ENCODE data around the gene DCBLD1. TPM values are rescaled to one million over a fixed set of nuclear protein-coding genes. Genes with fewer than 3 reads are reported as not detected.

Gene DCBLD1
- total RNA-seq, 4 donors from 2014 or later, result 13.5 to 25.9 (median 21.2) TPM

- intact Hi-C loops (cut with DNase I), result no loop called here
- TF ChIP-seq POLR2A (IDR thresholded peaks at IDR 0.05), result no peak
- TF ChIP-seq CTCF (IDR thresholded peaks at IDR 0.05), result no peak
- Histone ChIP-seq H3K27me3 (no peaks in the 10 kb centered on the region), H3K4me3 (replicated peaks in 1 of 3) (no peak overlapping the region), H3K9me3 (no peaks in the 10 kb centered on the region), H3K27ac (no peak overlapping the region), H3K36me3 (no peaks in the 10 kb centered on the region), H3K4me1 (peaks cover 0 to 10% of the 10 kb centered on the region in 2 donors)
- DNase-seq, result no peak
- WGBS, 2 donors, result 92 to 93% methylated on average over 4 of the region's 4 CpGs
Measured at GRCh38 chr6:117508450-117508971, 26.0 kb downstream of the DCBLD1 start.

- intact Hi-C loops (cut with DNase I), result no loop called here
- no peak for TF ChIP-seq POLR2A (IDR thresholded peaks at IDR 0.05)
- TF ChIP-seq CTCF (IDR thresholded peaks at IDR 0.05), result no peak
Measured at GRCh38 chr6:117509021-117509420, 26.5 kb downstream of the DCBLD1 start.

GRCh38 chr6:117512056-117512828 is 29.8 kb downstream of the DCBLD1 start:
- TF ChIP-seq POLR2A (IDR thresholded peaks at IDR 0.05), result no peak
- TF ChIP-seq CTCF (IDR thresholded peaks at IDR 0.05), result no peak
- Histone ChIP-seq H3K27me3 (no peaks in the 10 kb centered on the region), H3K36me3 (no peaks in the 10 kb centered on the region), H3K4me1 (peaks cover 0 to 4% of the 10 kb centered on the region in 2 donors), H3K4me3 (replicated peaks in 1 of 3) (no peak overlapping the region), H3K27ac (no peak overlapping the region), H3K9me3 (no peaks in the 10 kb centered on the region)
- intact Hi-C loops (cut with DNase I), result no loop called here
- WGBS, 2 donors, result 90 to 94% methylated on average over 7 of the region's 7 CpGs
- DNase-seq, result no peak

More at GRCh38 chr6:117509021-117509420, 26.5 kb downstream of the DCBLD1 start:
- Histone ChIP-seq H3K27ac (no peak overlapping the region), H3K36me3 (no peaks in the 10 kb centered on the region), H3K4me3 (replicated peaks in 1 of 3) (no peak overlapping the region), H3K9me3 (no peaks in the 10 kb centered on the region), H3K4me1 (peaks cover 0 to 10% of the 10 kb centered on the region in 2 donors), H3K27me3 (no peaks in the 10 kb centered on the region)
- no peak for DNase-seq
- WGBS, 2 donors, result 97 to 99% methylated on average over 7 of the region's 7 CpGs

GRCh38 chr6:117512987-117513573 is 30.6 kb downstream of the DCBLD1 start:
- Histone ChIP-seq H3K4me3 (replicated peaks in 1 of 3) (no peak overlapping the region), H3K36me3 (no peaks in the 10 kb centered on the region), H3K27ac (no peak overlapping the region), H3K9me3 (no peaks in the 10 kb centered on the region), H3K27me3 (no peaks in the 10 kb centered on the region), H3K4me1 (peaks cover 0 to 4% of the 10 kb centered on the region in 2 donors)
- no peak for TF ChIP-seq CTCF (IDR thresholded peaks at IDR 0.05)
- intact Hi-C loops (cut with DNase I), result no loop called here
- 46 to 48% methylated on average over 2 of the region's 2 CpGs for WGBS, 2 donors
- DNase-seq, result no peak

All from thyroid gland (tissue), 4 donors.